Kasumi-1 (cell line): ENCODE measurements around the gene BAHCC1.

Experiments
- DNase-seq, 2 experiments: peaks; one replicate each; lab custom pipeline; 2025; lab: John Stamatoyannopoulos, UW

BAHCC1 gene

DNA sequence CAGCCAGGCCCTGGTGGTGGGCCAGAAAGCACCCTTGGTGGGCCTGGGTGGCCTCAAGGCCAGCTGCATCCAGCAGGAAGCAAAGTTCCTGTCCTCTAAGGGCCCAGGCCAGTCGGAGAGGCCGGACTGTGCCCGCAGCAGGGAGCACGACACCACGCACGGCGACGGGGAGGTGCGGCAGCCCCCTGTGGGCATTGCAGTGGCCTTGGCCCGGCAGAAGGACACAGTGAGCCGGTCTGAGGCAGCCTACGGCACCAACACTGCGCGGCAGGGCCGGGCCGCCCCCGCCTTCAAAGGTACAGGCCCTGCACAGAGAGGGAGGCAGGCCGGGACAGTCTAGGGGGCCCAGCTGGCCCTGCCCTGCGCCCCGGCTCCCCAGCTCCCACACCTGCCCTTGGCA, 48.0 kb downstream of the BAHCC1 start:
- no peak for DNase-seq

DNA sequence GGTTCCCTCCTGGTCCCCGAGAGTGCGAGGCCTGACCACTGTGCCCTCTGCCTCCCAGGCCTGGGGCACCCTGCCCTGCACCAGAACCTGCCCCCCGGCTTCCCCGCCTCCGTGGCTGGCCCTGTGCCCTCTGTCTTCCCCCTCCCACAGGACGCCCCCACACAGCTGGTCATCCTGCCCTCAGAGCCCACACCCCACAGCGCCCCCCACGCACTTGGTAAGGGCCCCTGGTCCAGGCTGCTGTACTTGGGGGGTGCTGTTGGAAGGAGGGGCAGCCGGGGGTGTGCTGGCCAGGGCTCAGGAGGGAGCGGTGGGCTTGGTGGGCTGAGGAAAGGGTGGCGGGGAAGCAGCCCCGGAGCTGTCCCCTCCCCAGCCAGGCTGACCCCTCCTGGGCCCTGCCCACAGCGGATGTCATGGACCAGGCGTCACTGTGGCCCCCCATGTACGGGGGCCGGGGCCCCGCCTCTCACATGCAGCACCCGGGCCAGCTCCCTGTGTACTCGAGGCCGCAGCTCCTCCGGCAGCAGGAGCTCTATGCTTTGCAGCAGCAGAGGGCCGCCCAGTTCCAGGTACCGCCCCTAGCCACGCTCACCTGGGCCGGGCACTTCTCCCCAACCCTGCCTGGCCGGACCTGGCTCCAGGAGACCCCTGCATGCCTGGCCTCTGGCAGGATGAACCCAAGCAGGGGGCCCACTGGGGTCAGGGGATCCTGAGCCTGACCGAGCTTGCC, 49.5 kb downstream of the BAHCC1 start:
- DNase-seq, result no peak

DNA sequence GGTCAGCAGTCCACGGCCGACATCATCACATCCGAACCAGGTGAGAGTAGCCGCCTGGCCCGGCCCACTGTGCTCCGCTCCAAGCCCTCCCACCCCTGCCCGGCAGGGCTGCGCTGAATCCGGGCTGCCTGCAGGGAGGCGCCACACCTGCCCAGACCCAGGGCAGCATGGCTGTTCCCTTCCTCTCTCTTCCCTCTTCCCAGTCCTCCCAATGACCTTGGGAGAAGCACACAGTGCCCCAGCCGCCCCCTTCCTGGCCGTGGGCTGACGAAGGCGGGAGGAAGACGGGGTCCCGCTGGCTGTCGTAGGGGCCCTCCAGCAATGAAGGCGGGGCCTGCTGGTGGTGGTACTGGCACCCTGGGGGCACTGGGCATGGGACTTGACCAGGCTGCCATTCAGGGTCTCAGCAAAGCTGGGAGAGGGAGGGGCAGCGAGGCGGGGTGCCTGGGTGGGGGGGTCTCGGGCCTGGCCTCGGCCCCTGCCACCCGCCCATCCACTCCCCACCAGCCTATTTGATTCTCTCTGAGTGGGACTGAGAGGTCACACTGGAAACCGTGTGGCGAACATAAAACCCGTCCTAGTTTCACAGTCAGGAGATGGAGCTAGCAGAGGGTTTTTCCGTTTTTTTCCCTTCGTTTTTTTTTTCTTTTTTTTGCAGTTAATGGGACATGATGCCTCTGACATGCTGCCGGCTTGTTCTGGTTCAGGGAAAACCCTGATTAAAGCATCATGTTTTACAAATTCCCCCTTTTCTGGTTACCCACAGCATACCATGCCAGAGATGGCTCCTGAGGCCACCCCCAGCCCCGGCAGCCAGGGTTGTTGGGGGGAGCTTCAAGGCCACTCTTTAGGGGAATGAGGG, 50.6 kb downstream of the BAHCC1 start:
- no peak for DNase-seq

DNA sequence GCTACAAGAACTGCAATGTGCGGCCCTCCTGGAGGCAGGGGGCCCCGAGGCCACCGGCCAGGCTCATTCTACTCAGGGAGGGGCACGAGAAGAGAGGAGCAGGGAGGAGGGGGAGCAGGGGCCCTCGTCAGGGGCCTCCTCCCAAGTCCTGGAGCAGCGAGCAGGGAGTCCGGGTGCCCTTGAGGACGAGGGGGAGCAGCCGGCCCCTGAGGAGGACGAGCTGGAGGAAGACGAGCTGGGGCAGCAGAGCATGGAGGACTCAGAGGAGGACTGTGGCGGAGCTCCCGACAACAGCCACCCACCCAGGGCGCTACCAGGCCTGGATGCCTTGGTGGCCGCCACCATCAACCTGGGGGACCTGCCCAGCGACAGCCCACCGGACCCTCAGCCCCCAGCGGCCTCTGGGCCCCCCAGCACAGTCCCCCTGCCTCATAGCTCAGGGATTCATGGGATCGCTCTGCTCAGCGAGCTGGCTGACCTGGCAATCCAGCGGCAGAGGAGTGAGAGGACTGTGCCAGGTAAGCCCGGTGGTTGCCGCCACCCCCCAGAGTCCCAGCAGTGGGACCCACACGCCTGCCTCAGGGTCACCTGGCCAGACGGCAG, 52.2 kb downstream of the BAHCC1 start:
- DNase-seq, result no peak

DNA sequence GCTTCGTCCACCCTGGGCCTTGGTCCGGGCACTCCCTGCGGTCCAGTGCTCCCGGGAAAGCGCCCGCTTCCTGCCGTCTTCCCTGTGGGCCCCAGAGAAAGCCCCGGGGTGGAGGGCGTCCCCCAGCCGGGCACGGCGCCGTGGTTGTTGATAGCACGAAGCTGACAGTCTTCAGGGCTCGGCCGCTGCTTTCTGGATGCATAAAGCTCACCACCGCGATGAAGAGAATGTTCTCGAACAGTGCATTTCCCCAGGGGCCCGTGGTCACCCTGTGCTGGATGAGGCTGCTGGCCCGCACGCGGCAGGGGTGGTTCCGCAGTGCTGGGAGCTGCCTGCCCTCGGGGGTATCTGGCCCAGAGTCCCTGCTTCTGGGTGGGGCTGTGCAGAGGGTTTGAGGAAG, 53.2 kb downstream of the BAHCC1 start:
- no peak for DNase-seq

DNA sequence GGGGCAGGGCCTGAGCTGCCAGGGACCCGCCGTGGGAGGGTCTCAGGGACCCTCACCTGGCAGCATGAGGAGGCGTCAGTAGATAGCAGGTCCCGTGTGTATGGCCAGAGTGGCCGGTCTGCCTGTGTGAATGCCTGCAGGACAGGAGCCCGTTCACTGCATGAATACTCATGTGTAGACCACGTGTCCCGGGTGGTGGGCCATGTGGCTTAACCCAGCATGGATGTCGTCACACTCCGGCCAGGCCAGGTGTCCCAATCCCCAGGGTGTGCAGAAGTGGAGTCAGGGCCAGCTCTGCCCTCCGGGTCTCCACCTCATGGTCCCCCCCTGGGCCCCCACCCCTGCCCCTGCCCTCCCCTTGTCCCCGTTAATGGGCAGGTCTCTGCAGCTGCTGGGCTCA, 53.7 kb downstream of the BAHCC1 start:
- no peak for DNase-seq

DNA sequence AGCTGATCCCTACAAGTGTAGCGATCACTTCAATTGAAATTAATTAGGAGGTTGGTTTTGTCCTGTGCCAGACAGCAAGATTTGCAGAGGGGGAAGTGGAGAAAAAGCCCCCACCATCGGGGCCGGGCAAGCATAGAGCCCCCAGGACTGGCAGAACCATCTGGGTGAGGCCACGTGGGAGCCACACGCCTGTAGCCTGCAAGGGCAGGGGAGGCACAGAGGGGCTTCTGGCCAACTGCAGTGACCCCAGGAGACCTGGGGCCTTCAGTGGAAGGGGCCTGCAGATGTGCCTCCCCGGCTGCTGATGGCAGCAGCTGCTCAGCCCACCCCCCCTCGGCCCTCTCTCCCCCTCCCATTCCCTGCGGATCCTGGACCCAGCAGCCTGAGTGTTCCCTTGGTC, 54.1 kb downstream of the BAHCC1 start:
- DNase-seq, result no peak

DNA sequence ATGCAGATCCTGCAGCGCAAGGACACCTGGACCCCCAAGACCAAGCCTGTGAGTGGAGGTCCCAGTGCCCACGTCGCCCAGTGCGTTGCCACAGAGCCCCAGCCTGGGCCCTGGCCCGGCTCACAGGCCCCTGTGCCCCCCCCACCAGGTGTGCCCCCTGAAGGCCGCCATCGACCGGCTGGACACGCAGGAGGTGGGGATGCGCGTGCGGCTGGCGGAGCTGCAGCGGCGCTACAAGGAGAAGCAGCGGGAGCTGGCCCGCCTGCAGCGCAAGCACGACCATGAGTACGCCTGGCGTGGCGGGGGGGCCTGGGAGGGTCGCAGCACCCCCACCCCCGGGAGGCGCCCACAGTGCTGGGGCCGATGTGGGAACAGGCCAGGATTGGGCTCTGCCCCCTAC, 56.6 kb downstream of the BAHCC1 start:
- no peak for DNase-seq

DNA sequence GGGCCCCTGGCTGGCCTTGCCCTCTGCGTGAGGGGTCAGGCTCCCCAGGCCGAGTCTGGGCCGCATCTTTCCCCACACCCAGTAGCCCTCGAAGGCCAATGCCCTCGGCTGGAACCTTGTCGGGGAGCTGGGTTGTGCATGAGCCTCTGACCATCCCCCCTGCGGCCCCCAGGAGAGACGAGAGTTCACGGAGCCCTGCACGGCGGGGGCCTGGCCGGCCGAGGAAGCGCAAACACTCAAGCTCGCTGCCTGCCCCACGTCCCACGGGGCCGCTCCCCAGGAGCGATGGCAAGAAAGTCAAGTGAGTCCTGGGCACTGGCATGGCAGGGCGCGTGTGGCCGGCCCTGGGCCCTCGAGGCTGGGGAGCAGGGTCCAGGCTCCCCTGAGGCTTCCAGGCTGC, 57.3 kb downstream of the BAHCC1 start:
- DNase-seq, result no peak

DNA sequence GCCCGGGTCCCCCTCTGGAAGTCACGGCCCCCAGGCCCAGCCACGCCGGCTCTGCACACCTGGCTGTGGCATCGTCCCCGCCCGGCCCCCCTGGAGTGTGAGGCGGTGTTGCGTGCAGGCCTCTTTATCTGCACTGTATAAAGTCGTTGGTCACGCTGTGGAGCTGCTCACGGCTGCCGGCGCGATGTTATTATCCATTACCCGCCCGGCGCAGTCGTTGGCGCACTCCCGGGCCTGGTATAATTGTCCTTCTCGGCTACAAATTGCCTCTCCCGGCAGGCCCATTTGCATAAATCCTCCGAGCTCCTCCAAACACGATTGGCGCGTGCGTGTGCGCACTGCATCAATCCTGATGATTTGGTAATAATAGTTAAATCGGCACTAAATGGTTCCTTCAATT, 57.8 kb downstream of the BAHCC1 start:
- no peak for DNase-seq

DNA sequence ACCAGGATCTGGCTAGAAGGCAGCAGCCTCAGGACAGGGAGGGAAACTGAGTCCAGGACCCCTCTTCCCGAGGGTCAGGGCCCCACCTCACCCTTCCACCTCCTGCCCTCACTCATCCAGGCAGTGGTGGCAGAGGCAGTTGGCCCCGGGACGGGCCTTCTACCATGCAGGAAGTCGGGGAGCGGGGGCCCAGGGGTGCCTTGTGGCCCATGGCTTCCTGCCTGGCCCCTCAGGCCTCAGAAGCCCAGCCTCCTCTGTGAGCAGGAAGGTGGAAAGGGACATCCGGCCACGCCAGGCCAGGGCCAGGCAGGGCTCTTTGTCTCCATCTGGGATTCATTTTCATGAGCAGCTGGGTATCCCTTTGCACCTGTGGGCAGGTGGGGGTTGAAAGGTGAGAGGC, 58.5 kb downstream of the BAHCC1 start:
- peak; percentile 84 to 91 for DNase-seq

DNA sequence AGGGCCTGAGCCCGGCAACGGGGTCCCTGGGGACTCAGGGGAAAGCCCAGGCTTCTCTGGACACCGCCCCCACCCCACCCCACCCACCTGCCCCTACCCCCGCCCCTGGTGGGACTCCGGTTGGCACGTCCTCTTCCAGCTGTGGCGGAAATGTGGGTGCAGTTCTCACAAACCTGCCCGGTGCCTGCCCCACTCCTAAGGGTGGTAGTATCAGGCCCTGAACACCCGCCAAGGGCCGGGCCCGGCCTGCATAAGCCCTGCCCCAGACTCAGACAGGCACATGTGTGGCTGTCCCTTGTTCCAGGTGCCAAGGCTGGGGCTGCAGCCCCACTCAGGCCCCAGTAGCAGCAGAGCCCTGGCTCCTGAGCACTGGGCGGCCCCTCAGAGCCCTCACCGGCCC, 59.2 kb downstream of the BAHCC1 start:
- peak; percentile 19 to 26 for DNase-seq

DNA sequence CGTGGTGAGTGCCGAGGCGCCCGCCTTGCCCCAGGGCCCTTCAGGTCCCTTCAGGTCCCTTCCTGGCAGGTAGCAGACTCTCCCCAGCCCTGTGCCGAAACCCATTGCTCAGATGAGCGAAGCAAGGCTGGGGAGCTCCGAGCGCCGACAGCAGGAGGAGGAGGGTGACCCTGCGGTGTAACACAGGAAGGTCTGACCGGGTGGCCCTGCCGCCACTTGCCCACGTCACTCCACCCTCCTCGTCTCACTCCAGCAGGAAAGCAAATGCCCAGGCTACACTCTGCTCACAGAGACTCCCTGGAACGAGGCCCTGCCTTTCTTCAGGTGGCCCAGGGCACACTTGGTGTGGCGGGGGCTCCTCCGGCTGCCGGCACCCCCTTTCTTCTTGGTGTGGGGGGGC, 60.1 kb downstream of the BAHCC1 start:
- no peak for DNase-seq

DNA sequence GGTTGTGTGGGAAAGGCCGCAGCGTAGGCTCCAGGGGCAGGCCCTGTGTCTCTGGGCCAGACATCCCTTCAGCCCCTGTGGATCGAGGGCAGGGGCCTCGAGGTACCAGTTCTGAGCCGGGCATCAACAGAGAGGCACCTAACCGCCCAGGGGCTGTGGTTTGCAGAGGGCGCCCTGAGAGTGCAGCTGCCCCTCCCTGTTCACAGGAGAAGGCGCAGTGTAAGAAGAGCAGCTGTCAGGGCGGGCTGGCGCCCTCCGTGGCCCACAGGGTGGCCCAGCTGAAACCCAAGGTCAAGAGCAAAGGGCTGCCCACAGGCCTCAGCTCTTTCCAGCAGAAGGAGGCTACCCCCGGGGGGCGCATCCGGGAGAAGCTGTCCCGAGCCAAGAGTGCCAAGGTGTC, 60.8 kb downstream of the BAHCC1 start:
- DNase-seq, result no peak

DNA sequence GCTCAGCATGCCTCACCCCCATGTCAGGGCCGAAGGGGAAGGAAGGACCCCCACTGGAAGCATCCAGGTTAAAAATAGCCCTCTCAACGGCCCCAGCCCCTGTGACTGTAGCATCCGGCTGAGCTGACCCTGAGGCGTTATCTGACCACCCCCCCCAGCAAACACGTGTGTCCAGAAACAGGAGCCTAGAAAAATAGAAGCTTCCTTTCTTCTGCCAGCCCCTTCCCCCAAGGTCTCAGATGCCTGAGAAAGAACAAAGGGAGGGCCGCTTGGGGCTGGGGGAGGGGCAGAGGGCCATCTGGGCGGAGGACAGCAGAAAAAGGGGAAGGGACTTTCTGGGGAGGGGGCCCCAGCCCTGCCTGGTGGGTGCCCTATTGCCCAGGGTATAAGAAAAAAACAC, 61.5 kb downstream of the BAHCC1 start:
- no peak for DNase-seq

DNA sequence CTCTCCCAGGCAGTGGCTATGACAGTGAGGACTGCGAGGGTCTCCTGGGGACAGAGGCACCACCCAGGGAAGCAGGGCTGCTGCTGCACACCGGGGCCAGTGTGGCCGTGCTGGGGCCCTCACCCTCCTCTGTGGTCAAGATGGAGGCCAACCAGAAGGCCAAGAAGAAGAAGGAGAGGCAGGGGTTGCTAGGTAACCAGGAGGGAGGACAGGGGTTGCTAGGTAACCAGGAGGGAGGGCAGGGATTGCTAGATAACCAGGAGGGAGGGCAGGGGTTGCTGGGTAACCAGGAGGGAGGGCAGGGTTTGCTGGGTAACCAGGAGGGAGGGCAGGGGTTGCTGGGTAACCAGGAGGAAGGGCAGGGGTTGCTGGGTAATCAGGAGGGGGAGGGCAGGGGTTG, 62.1 kb downstream of the BAHCC1 start:
- DNase-seq, result no peak

DNA sequence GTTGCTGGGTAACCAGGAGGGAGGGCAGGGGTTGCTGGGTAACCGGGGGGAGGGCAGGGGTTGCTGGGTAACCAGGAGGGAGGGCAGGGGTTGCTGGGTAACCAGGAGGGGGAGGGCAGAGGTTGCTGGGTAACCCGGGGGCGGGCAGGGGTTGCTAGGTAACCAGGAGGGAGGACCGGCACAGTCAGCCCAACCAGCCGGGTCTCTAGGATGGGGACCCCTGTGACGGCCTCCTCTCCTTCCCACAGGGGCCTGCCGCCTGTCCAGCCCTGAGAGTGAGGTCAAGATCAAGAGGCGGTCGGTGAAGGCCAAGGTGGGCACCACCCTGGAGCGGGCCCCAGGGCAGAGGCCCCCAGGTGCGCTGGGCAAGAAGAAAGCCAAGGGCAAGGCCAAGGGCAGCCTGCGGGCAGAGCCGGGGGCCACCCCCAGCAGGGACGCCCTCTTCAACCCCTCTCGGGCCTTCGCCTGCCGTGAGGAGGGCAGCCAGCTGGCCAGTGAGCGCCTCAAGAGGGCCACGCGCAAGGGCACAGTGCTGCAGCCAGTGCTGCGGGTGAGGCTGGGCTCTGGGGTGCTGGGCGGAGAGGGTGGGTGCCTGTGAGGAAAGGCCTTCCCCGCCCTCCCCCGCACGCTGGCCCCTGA, 62.8 kb downstream of the BAHCC1 start:
- DNase-seq, result no peak

DNA sequence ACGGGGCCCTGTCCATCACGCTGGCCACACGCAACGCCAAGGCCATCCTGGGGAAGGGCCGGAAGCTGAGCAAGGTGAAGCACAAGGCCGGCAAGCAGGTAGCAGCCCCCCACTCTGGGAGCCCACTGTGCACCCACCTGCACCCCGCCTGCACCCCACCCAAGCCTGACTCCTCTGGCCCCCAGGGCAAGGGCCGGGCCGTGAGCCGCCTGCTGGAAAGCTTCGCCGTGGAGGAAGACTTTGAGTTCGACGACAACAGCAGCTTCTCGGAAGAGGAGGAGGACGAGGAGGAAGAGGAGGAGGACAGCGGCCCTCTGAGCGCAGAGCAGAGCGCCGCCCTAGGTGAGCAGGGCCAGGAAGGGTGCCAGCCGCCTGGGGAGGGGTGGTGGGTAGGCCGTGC, 63.4 kb downstream of the BAHCC1 start:
- peak; percentile 37 to 68 for DNase-seq

DNA sequence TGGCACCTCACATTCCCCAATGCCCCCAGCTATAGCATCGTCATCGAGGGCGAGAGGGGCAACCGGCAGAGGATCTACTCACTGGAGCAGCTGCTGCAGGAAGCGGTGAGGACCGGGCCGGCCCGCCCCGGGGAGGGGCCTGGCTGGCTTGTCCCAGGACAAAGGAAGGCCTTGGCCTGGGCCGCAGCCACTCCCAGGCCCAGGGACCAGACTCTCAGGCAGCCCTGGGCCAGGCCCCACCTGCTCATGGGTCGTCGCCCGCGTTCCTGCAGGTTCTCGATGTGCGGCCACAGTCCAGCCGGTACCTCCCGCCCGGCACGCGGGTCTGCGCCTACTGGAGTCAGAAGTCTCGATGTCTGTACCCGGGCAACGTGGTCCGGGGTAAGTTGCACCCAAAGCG, 64.0 kb downstream of the BAHCC1 start:
- peak; percentile 67 to 78 for DNase-seq

DNA sequence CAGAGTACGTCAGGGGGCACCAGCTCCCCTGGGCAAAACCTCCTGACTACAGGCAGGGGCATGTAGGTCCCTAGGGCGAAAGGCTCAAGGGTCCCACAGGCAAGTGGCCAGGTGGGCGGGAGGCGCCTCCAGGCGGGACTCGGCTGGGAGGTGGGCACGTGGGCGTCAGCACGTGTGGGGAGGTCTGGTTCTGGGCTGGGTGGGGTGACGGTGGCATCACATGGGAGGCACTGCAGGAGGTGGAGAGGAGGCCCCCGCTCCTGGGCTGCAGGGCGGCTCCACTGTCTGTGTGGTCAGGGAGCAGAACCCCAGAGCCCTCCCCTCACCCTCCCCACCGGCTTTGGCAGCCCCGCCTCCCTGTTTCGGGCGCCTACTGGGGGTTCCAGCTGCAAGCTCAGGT, 64.6 kb downstream of the BAHCC1 start:
- DNase-seq, result peak; percentile 62 to 72

DNA sequence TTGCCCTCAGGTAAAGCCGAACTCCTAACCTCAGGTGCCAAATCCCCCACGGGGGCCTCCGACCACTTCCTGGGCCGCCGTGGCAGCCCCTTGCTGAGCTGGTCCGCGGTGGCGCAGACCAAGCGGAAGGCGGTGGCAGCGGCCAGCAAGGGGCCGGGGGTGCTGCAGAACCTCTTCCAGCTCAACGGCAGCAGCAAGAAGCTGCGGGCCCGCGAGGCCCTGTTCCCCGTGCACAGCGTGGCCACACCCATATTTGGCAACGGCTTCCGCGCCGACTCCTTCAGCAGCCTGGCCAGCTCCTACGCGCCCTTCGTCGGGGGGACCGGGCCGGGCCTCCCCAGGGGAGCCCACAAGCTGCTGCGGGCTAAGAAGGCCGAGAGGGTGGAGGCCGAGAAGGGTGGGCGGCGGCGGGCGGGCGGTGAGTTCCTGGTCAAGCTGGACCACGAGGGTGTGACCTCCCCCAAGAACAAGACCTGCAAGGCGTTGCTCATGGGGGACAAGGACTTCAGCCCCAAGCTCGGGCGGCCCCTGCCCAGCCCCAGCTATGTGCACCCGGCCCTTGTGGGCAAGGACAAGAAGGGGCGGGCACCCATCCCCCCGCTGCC, 65.7 kb downstream of the BAHCC1 start:
- DNase-seq, result peak; percentile 86 to 88
